ENCODE results near the gene GLCCI1.

Gene GLCCI1

GRCh38 chr7:7972128-7972527 lies 3.5 kb downstream of the GLCCI1 start:
- ATAC-seq = no peak
- no peak for TF ChIP-seq TOX (CRISPR knock-in tag; IDR thresholded peaks at IDR 0.05; ENCODE audit: borderline replicate concordance)
- TF ChIP-seq CSDC2 (CRISPR knock-in tag; IDR thresholded peaks at IDR 0.05) = no peak
- no peak for TF ChIP-seq SNAI2 (CRISPR knock-in tag; IDR thresholded peaks at IDR 0.05)
- no peak for TF ChIP-seq ZNF565 (CRISPR knock-in tag; conservative IDR thresholded peaks at IDR 0.05; ENCODE audit: low read depth)
- TF ChIP-seq, protein P1, sequence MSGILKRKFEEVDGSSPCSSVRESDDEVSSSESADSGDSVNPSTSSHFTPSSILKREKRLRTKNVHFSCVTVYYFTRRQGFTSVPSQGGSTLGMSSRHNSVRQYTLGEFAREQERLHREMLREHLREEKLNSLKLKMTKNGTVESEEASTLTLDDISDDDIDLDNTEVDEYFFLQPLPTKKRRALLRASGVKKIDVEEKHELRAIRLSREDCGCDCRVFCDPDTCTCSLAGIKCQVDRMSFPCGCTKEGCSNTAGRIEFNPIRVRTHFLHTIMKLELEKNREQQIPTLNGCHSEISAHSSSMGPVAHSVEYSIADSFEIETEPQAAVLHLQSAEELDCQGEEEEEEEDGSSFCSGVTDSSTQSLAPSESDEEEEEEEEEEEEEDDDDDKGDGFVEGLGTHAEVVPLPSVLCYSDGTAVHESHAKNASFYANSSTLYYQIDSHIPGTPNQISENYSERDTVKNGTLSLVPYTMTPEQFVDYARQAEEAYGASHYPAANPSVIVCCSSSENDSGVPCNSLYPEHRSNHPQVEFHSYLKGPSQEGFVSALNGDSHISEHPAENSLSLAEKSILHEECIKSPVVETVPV (CRISPR knock-in tag; IDR thresholded peaks at IDR 0.05) = no peak
- TF ChIP-seq BACH2 (CRISPR knock-in tag; IDR thresholded peaks at IDR 0.05; ENCODE audit: borderline replicate concordance) = no peak
- TF ChIP-seq RARB (CRISPR knock-in tag; IDR thresholded peaks at IDR 0.05) = no peak
- TF ChIP-seq TCF4 (CRISPR knock-in tag; IDR thresholded peaks at IDR 0.05; ENCODE audit: borderline replicate concordance) = no peak
- no peak for TF ChIP-seq ZNF70 (CRISPR knock-in tag; IDR thresholded peaks at IDR 0.05)
- TF ChIP-seq, protein P2, sequence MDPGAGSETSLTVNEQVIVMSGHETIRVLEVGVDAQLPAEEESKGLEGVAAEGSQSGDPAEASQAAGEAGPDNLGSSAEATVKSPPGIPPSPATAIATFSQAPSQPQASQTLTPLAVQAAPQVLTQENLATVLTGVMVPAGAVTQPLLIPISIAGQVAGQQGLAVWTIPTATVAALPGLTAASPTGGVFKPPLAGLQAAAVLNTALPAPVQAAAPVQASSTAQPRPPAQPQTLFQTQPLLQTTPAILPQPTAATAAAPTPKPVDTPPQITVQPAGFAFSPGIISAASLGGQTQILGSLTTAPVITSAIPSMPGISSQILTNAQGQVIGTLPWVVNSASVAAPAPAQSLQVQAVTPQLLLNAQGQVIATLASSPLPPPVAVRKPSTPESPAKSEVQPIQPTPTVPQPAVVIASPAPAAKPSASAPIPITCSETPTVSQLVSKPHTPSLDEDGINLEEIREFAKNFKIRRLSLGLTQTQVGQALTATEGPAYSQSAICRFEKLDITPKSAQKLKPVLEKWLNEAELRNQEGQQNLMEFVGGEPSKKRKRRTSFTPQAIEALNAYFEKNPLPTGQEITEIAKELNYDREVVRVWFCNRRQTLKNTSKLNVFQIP (CRISPR knock-in tag; IDR thresholded peaks at IDR 0.05; ENCODE audit: borderline replicate concordance, low read depth) = no peak
- no peak for TF ChIP-seq ZFP30 (CRISPR knock-in tag; IDR thresholded peaks at IDR 0.05)
- TF ChIP-seq ARNTL (CRISPR knock-in tag; IDR thresholded peaks at IDR 0.05; ENCODE audit: borderline replicate concordance, low read depth) = no peak
- TF ChIP-seq ESRRG (CRISPR knock-in tag; IDR thresholded peaks at IDR 0.05) = no peak

- ATAC-seq = no peak
These were observed 4.5 kb downstream of the GLCCI1 start for GRCh38 chr7:7972922-7973594.

GRCh38 chr7:7976677-7977076 lies 8.1 kb downstream of the GLCCI1 start:
- ATAC-seq = no peak
- no peak for TF ChIP-seq PATZ1 (CRISPR knock-in tag; IDR thresholded peaks at IDR 0.05; ENCODE audit: borderline replicate concordance)
- no peak for TF ChIP-seq ZFP30 (CRISPR knock-in tag; IDR thresholded peaks at IDR 0.05)
- no peak for TF ChIP-seq TOX (CRISPR knock-in tag; IDR thresholded peaks at IDR 0.05; ENCODE audit: borderline replicate concordance)
- no peak for TF ChIP-seq BACH2 (CRISPR knock-in tag; IDR thresholded peaks at IDR 0.05; ENCODE audit: borderline replicate concordance)
- no peak for TF ChIP-seq CREB5 (CRISPR knock-in tag; IDR thresholded peaks at IDR 0.05; ENCODE audit: low read depth)
- TF ChIP-seq ZFP3 (CRISPR knock-in tag; IDR thresholded peaks at IDR 0.05) = no peak

More at GRCh38 chr7:7972922-7973594, 4.5 kb downstream of the GLCCI1 start:
- no peak for TF ChIP-seq ESRRG (CRISPR knock-in tag; IDR thresholded peaks at IDR 0.05)
- TF ChIP-seq OSR1 (CRISPR knock-in tag; IDR thresholded peaks at IDR 0.05) = no peak
- TF ChIP-seq, protein P1 (CRISPR knock-in tag; IDR thresholded peaks at IDR 0.05) = no peak
- TF ChIP-seq TCF4 (CRISPR knock-in tag; IDR thresholded peaks at IDR 0.05; ENCODE audit: borderline replicate concordance) = no peak
- no peak for TF ChIP-seq ZFP30 (CRISPR knock-in tag; IDR thresholded peaks at IDR 0.05)

GRCh38 chr7:7977774-7978173 lies 9.2 kb downstream of the GLCCI1 start:
- no peak for ATAC-seq
- TF ChIP-seq PATZ1 (CRISPR knock-in tag; IDR thresholded peaks at IDR 0.05; ENCODE audit: borderline replicate concordance) = no peak
- TF ChIP-seq, protein P3, sequence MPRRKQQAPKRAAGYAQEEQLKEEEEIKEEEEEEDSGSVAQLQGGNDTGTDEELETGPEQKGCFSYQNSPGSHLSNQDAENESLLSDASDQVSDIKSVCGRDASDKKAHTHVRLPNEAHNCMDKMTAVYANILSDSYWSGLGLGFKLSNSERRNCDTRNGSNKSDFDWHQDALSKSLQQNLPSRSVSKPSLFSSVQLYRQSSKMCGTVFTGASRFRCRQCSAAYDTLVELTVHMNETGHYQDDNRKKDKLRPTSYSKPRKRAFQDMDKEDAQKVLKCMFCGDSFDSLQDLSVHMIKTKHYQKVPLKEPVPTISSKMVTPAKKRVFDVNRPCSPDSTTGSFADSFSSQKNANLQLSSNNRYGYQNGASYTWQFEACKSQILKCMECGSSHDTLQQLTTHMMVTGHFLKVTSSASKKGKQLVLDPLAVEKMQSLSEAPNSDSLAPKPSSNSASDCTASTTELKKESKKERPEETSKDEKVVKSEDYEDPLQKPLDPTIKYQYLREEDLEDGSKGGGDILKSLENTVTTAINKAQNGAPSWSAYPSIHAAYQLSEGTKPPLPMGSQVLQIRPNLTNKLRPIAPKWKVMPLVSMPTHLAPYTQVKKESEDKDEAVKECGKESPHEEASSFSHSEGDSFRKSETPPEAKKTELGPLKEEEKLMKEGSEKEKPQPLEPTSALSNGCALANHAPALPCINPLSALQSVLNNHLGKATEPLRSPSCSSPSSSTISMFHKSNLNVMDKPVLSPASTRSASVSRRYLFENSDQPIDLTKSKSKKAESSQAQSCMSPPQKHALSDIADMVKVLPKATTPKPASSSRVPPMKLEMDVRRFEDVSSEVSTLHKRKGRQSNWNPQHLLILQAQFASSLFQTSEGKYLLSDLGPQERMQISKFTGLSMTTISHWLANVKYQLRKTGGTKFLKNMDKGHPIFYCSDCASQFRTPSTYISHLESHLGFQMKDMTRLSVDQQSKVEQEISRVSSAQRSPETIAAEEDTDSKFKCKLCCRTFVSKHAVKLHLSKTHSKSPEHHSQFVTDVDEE (CRISPR knock-in tag; IDR thresholded peaks at IDR 0.05) = no peak
- TF ChIP-seq TCF4 (CRISPR knock-in tag; IDR thresholded peaks at IDR 0.05; ENCODE audit: borderline replicate concordance) = no peak
- no peak for TF ChIP-seq ISL1 (CRISPR knock-in tag; IDR thresholded peaks at IDR 0.05)
- TF ChIP-seq SNAI2 (CRISPR knock-in tag; IDR thresholded peaks at IDR 0.05) = no peak
- no peak for TF ChIP-seq GLIS3 (CRISPR knock-in tag; IDR thresholded peaks at IDR 0.05)
- no peak for TF ChIP-seq BACH2 (CRISPR knock-in tag; IDR thresholded peaks at IDR 0.05; ENCODE audit: borderline replicate concordance)
- no peak for TF ChIP-seq OSR1 (CRISPR knock-in tag; IDR thresholded peaks at IDR 0.05)
- TF ChIP-seq PPARA (CRISPR knock-in tag; IDR thresholded peaks at IDR 0.05; ENCODE audit: borderline replicate concordance) = no peak

Measured in SK-N-SH treated with all-trans-retinoic acid at 6 μM for 48 hours (cell line).